NCI-H2196 (cell line): ENCODE data around the gene MED13L.
A peak's percentile ranks its signal among the peaks of the same experiment; 100 is the strongest.

ENCODE experiments used
- DNase-seq: peaks from one replicate; lab custom pipeline; 2025; ENCODE audit not compliant: unreplicated experiment; lab: John Stamatoyannopoulos, UW

The MED13L gene

DNA sequence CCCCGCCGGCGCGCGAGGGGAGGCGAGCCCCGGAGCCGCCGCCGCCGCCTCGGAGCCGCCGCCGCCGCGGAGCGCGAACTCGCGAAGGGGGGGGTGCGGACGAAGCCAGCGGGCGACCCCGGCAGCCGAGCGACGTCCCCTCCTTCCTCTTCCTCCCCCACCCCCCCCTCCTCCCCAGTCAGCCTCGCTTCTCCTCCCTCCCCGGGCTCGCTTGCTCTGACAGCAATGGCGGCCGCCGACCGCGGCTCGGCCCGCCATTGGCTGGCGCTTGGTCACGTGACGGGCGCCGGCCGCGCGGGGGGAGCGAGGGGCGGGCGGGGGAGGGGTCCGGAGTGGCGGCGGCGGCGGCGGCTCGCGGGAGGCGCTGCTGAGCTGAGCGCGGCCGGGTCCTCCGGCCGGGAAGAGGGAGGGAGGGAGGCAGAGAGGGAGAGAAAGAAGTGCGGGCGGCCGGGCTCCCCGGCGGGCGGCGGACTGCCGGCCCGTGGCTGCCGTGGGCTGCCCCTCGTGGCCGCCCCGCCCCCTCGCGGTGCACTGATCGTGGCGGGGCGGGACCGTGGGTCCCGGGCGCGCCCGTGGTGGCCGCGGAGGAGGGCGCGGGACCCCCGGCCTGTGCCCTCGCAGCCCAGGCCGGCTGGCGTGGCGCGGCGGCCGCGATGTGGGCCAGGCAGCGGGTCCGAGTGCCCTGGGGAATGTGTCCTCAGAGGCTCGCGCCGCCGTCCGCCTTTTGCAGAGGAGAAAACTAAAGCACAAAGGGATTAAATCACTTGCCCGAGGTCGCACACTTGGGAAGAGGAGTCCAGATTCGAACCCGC lies at the start of gene MED13L:
Gene MED13L, minus strand, starts transcription at position 227 of the 812 bp plus-strand sequence. CDS start 562 bp downstream, outside the sequence.
- DNase-seq = peak; percentile 88

DNA sequence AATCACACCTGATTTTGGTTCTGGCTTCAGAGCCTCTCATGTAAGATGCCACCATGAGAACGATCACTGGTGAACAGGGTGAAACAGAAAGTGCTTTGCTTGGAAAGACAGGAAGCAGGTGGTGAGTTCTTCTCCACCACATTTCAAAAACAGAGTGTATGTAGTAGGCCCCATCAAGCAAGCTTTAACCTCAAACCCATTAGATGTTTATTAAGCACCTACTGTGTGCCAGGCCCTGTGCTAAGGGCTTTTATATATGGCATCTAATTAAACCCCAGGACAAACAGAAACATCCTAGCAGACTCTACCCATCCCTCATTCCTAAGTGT lies 47.8 kb upstream of the MED13L start:
- no peak for DNase-seq

DNA sequence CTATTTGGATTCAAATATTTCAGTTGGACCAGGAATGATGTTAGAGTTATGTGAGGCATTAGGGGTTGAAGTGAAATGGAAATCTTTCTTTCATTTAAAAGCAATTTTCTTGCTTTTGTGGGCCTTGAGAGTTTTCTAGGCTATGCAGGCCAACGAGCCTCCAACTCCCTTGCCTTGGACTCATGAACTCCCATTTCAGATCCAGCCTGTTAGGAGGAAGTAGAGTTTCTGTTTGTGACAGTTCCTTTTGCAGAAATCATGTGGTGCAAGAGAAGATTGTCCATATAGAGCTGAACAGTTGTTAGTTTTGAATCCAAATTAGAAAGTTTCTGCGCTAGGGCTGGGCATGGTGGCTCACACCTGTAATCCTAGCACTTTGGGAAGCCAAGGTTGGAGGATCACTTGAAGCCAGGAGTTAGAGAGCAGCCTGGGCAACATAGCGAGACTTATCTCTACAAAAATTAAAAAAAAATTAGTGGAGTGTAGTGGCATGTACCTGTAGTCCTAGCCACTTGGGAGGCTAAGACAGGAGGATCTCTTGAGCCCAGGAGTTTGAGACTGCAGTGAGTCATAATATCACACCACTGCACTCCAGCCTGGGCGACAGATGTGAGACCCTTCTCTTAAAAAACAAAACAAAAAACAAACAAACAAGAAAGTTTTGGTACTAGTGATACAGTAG lies 47.3 kb upstream of the MED13L start:
- no peak for DNase-seq

DNA sequence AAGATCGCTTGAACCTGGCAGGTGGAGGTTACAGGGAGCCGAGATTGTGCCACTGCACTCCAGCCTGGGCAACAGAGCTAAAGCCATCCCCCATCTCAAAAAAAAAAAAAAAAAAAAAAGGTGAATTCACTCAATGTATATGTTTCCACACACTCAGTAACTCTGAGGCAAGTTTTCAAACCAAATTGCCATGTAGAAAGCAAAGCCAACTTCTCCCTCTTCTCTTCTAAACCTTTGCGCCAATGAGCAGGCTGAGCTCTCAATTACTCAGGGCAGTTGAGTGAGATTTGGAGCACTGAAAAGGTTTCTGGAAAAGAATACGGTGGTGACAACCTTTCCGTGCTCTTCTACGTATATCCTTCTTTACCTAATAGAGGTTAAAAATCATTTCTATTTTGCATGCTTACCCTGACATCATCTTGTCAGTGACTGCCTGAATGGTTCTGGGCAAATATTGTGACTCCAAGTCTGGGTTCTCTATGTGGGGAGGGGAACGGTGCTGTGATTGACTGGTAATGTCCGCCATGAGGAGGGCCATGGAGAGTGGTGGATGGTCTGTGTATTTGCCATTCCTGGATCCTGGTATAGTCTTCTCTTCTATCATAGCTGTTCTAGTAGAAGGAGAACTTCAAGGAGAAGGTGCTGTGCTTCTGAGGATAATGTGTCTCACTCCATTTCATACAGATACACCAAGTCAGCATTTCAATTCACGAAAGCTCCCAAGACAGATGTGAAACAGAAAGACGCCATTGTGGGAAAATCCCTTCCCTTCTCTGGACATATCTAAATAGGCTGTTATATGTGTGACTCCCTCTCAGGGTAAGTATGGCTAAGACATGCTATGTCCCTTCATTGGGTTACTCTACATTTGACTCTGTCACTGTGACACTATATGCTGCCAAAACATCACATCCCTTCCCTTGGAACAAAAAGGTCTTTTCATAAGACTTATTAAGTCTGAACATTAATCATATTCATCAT lies 46.2 kb upstream of the MED13L start:
- no peak for DNase-seq

DNA sequence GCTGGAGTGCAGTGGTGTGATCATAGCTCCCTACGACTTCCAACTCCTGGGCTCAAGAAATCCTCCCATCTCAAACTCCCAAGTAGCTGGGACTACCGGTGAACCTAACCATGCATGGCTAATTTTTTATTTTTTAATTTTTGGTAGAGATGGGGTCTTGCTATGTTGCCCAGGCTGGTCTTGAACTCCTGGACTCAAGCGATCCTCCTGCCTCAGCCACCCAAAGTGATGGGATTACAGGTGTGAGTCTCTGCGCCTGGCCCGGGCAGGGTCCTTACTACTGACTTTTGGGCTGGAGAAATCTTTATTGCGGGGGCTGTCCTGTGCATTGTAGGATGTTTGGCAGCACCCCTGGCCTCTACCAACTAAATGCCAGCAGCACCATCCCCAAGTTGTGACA lies 44.4 kb upstream of the MED13L start:
- DNase-seq = no peak

DNA sequence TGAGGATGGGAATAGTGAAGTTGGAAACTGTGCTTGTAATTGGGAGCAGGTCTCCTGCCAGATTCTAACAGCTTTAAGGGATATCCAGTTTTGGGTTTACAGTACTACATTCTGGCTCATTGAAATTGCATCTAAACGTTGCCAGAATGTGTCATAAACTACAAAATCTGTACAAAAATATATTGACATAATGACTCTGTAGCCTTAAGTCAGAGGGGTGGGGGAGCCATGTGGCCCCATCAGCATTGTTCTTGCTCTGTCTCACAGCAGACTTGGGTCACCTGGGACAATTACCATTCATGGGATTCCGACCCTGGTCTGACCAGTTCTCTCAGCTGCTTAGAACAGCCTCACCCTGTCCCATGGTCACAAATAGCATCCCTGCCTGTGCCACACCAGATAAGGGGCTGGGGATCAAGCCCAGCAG lies 43.3 kb upstream of the MED13L start:
- DNase-seq = no peak

DNA sequence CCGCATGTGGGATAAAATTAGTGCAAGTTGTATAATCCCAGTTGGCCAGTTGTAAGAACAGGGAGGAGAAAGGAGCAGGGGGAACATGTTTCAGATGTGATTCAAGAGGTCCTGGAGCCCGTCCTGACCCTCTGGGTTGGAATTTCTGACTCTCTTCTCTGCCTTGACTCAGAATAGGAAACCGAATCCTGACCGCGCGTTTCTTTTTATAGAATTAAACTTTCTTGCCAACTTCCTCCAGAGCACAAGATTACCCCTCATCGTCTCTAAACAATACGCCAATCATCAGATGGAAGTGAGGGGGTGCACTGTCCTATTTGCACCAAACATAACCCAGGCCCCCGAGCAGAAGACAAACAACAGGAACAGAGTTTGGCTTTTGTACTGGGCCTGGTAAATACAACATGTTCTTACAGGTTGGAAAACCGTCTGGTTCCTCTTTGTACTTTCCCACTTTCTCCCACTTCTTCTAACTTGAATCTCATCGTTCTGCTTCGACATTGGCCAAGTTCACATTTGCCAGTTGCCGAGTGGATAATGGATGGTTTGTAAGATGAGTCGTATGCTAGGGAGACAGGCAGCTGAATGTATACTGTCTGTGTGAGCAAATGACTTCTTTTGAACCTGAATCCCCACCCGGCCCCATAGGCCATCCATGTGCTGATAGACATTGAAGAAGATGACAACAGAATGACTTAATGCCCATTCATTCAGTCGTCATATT lies 42.6 kb upstream of the MED13L start:
- no peak for DNase-seq

DNA sequence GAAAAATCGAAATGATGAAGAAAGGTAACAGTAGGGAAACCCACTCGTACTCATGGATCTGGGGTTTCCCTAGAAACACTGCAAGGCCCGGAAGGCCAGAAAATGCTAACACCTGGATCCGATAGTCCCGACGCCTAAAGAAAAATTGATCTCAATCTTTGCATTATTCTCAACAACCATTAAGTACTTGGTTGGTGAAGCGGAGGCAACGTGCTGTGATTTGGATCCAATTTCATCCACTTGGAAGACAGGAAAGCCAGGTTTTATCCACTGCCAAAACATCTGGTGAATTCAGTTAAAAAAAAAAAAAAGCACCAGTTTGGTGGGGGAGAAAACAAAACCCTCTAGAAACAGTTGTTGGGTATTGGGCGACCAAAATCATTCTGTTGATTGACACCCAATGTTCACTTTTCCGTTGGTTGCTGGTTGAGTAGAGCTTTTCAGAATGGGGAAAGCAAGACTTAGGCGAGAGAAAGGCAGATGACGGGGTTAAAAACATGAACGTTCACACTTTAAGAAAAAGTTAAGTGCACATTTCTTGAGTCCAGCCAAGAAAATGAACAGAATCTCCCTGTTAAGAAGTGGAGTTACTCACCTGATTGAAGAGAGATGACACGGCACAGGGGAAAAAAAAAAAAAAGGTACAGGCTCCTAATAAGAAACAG lies 41.9 kb upstream of the MED13L start:
- DNase-seq = no peak

DNA sequence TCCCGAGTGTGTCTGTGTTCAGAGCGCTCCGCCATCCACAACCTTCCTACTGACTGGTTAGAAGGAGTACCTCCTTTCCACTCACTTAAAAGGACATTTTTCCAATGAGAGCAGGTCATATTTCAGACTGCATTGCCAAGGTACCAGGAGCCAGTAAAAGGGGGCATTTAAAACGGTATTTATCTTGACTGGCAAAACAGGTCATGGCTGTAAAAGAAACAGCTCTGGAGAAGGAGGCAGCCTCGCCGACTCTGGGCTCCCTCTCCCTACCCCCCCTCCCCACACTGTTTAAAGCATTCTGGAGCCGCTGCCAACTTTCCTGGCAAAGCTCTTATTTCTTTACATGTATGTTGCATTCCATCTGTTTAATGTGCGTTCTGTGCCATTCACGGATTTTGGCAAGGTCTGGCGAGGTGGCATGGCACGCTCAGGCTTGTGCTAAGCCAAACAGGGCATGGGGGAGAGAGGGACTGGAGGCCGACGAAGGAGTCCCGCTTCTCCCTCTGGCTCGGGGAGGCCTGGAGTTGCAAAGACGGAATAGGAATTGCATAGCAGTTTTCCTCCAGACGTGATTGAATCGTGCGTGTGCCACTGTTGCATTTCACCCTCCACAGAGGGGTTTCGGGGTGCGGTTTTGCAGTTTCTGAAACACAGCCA lies 41.2 kb upstream of the MED13L start:
- peak; percentile 19 for DNase-seq

DNA sequence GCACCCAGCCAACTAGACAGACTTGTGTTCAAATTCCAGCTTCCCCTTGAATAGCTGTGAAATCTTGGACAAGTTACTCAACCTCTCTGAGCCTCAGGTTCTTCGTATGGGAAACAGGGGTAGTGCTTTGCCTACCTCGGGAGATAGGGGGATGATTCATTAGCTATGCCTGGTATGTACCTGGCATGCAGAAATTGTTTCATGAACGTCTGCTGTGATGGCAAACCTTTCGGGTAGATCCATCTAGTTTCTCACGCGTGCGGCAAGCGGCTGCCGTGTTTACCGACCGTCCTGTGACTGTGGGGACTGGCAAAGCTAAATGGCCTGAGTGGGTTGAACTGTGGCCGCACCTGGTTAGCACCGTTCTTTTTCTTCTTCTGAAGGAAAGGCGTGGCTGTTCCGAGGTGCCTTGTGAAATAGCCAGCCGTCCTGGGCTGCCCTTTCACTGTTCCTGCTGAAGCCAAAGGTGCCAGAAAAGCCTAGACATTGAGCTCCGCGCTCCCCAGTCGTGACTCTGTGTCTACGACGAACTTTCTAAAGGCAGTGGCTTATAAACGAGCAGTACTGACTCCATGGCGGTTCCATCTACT lies 40.6 kb upstream of the MED13L start:
- DNase-seq = no peak

DNA sequence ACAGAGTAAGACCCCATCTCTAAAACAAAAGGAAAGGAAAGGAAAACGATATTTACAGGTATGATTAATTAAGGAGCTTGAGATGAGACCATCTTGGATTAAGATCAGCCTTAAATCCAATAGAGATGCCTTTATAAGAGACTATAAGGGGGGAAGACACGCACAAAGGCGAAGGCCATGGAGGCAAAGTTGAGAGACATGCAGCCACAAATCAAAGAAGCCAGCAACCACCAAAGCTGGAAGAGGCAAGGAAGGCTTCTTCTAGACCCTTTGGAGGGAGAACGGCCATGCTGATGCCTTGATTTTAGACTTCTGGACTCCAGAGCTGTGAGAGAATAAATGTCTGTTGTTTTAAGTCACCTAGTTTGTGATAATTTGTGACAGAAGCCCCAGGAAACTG lies 39.6 kb upstream of the MED13L start:
- DNase-seq = no peak

DNA sequence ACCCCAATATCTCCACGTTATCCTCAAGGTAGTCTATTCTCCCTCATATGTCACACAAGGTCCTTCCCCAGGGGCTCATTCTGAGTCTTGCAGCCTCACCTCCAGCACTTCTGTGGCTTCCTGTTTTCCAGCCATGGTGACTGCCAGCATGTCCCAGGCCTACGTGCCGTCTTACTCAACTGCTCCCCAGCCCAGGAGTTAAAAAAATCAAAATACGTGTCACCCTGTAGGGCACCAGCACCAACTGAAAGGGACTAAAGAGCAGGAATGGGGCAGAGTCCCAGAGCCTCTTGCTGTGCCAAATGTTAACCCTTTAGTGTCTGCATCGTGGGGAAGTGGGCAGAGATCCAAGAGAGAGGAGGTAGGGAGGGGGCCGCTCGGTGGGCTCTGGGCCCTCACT lies 37.0 kb upstream of the MED13L start:
- DNase-seq = no peak

DNA sequence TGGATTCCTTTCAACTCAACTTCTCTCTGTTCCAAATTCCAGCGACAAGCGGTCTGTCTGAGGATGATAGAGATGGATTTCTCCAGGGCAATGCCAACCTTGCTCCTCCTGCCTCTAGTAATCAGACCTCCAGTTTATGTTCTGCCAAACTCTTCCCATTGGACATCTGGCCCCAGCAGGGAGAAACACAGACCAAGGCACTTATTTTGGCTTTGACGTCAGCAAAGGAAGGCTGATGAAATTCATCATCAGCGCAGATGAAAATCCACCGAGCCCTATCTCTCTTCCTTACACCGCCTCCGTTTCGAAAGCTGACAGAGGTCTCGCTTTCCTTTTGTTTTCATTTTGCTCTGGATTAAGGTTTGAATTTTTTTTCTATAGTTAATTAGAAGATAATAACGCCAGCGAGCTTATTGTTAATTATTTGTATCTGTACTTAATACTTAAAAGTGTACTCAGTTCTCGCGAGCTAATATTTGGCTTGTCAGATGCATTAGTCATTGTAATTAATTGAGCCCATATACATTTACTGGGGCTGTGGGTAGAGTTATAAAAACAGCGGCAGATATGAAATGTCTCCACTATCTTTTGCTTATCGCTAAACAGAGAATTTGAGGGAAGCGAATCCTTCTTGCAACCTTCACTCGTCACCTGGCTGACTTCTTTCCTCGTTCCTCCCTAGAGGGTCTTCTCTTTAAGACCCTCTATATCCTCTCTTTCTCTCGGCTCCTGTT lies 35.9 kb upstream of the MED13L start:
- DNase-seq = no peak

DNA sequence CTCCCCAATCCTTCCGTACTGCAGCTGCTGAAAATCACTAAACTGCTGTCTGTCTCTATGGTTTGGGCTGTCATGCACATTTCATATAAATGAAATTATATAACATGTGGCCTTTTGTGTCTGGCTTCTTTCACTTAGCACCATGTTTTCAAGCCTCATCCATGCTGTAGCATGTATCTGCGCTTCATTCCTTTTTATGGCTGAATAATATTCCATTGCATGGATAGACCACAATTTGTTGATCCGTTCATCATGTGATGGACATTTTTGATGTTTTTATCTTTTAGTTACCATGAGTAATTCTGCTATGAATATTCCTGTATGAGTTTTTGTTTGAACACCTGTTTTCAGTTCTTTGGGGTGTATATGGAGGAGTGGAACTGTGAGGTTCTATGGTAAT lies 32.6 kb upstream of the MED13L start:
- DNase-seq = no peak

DNA sequence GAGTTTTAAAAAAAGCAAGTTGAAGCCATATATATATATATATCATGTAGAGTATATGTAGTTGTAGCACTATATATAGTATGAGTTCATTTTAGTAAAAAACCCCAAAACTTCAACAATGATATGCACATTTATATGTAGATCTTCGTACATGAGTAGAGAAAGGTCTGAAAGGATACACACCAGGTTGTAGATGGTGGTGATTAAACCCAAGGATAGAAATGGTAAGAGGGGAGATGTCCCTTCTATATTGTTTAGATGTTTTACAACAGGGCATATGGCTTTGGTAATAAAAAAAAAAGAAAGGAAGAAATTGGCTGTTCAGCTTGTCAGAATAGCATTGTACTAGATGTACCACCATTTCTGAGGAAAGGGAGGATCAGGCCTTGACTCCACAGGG lies 31.9 kb upstream of the MED13L start:
- DNase-seq = no peak

DNA sequence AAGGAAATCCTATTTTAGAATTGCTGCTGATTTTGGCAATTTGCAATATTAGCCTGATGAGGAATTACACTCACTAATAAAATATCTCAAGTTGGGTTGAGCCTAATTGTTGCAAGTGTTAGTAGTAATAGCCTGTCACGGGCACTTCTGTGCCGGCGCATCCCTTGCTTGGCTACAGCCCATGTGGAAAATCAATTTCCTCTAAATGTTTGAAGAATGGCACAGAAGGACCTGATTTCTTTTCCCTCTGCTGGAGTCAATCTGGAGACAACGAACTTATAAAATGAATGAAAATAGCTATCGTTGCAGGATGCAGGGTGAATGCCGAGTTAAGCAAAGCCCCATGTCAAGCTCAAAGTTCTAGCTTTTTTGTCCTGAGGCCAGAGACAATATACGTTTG lies 31.2 kb upstream of the MED13L start:
- DNase-seq = no peak

DNA sequence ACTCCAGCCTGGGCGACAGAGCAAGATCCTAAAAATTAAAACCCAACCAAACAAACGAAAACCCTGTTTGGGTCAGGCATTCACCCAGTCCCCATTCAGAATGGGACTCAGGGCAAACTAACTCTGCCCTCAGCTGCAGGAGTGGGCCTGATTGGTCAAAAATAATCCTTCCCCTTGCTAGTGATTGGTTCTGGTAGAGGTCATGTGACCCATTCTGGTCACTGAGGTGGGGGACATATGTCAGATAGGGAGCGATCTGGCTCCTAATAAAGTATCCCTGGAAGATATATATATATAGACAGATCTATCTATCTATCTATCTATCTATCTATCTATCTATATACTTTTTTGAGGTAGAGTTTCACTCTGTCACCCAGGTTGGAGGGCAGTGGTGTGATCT lies 29.5 kb upstream of the MED13L start:
- DNase-seq = no peak

DNA sequence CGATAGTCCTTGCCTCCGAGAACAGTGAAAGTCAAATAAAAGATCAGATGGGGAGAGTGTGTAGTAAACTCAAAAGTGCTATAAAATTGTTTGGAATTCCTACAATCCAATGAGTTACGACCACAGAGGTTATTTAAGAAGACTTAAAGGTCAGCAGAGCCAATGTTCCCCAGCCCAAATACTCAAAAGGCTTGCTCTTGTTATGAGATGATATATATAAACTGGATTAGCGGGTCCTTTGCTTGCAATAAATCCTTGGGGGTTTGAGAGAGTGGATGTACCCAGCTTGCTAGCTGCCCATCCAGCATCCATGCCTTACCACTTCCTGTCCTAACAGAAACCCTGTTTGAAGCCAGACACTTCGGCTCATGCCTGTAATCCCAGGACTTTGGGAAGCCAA lies 29.0 kb upstream of the MED13L start:
- DNase-seq = no peak

DNA sequence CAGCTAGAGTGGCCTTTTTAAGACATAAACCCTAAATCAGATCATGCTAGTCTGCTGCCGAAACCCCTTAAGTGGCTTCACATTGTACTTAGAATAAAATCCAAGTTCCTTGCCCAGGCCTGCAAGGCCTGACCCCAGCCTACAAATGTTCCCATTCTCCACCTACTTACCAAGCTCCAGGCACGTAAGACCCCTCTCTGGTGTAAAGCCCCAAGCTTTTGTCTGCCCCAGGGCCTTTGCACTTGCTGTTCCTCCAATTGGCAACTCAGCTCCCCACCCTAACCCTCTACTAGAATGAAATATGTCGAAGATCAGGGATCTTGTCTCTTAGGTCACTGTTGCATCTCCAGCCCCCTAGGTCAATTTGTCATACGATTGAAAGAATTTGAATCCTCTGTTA lies 27.1 kb upstream of the MED13L start:
- DNase-seq = no peak
